OCI-LY3 (cell line): ENCODE results near the gene GORASP2.

Experiments
- CTCF ChIP-seq: fragments of 200-600, 300-600 bp; sonication (generic); IDR thresholded peaks from 2 replicates; pipeline ENCODE4 v1.5.1; 2014; ENCODE audit warnings: antibody characterized with exemption, low read length, low read depth
- EZH2phosphoT487 ChIP-seq: fragments of 200-600 bp; shearing (Covaris generic); IDR thresholded peaks from 2 replicates; pipeline ENCODE4 v1.6.1; 2018; ENCODE audit warnings: antibody characterized with exemption, mixed run types, low read depth

GRCh38 chr2:170963386-170963785 lies 34.3 kb downstream of the GORASP2 start:
- TF ChIP-seq CTCF (no peak), EZH2phosphoT487 (no peak)
